HEK293 (cell line): Measurements from ENCODE around the gene TMEM91.
A peak's percentile ranks its signal among the peaks of the same experiment; 100 is the strongest.

Experiments used
- KLF10 ChIP-seq: fragments of 450-650 bp; IDR thresholded peaks from 2 replicates; pipeline ENCODE4 v1.5.1; 2018; ENCODE audit warnings: missing biosample characterization, mild to moderate bottlenecking, missing genetic modification characterization
- OVOL3 ChIP-seq: fragments of 450-650 bp; formaldehyde crosslinking; IDR thresholded peaks from 2 replicates; pipeline ENCODE4 v1.5.1; 2016; ENCODE audit warnings: missing biosample characterization, missing genetic modification characterization
- SP2 ChIP-seq: fragments of 450-650 bp; formaldehyde crosslinking; IDR thresholded peaks from 2 replicates; pipeline ENCODE4 v1.5.1; 2016; ENCODE audit warnings: missing biosample characterization, missing genetic modification characterization
- SP7 ChIP-seq: fragments of 450-650 bp; formaldehyde crosslinking; IDR thresholded peaks from 2 replicates; pipeline ENCODE4 v1.5.1; 2016; ENCODE audit warnings: missing biosample characterization, missing genetic modification characterization
- TRIM28 ChIP-seq: IDR thresholded peaks from 2 replicates; pipeline ENCODE4 v1.6.1; 2011; ENCODE audit warnings: low read length, control low read depth, borderline replicate concordance
- ZBTB21 ChIP-seq: fragments of 450-650 bp; formaldehyde crosslinking; IDR thresholded peaks from 2 replicates; pipeline ENCODE4 v1.5.1; 2017; ENCODE audit warnings: missing biosample characterization, missing genetic modification characterization
- ZEB2 ChIP-seq: fragments of 450-650 bp; formaldehyde crosslinking; IDR thresholded peaks from 2 replicates; pipeline ENCODE4 v1.5.1; 2016; ENCODE audit warnings: missing biosample characterization, missing genetic modification characterization
- ZIC2 ChIP-seq: fragments of 450-650 bp; formaldehyde crosslinking; IDR thresholded peaks from 2 replicates; pipeline ENCODE4 v1.5.1; 2016; ENCODE audit warnings: missing biosample characterization, missing genetic modification characterization
- ZNF221 ChIP-seq: fragments of 450-650 bp; formaldehyde crosslinking; IDR thresholded peaks from 2 replicates; pipeline ENCODE4 v1.5.1; 2017; ENCODE audit warnings: missing biosample characterization, missing genetic modification characterization, borderline replicate concordance
- ZNF335 ChIP-seq: fragments of 450-650 bp; formaldehyde crosslinking; conservative IDR thresholded peaks from 2 replicates; pipeline ENCODE4 v1.5.1; 2016; ENCODE audit warnings: missing biosample characterization, missing genetic modification characterization
- ZNF426 ChIP-seq: fragments of 450-650 bp; formaldehyde crosslinking; IDR thresholded peaks from 2 replicates; pipeline ENCODE4 v1.5.1; 2017; ENCODE audit warnings: missing biosample characterization, missing genetic modification characterization, mild to moderate bottlenecking, inconsistent platforms, moderate library complexity
- ZNF521 ChIP-seq: fragments of 450-650 bp; formaldehyde crosslinking; IDR thresholded peaks from 2 replicates; pipeline ENCODE4 v1.5.1; 2017; ENCODE audit warnings: missing biosample characterization, mild to moderate bottlenecking, missing genetic modification characterization
- ZNF548 ChIP-seq: fragments of 450-650 bp; formaldehyde crosslinking; IDR thresholded peaks from 2 replicates; pipeline ENCODE4 v1.5.1; 2016; ENCODE audit warnings: missing biosample characterization, missing genetic modification characterization
- ZNF626 ChIP-seq: fragments of 450-650 bp; sonication (Bioruptor Pico); formaldehyde crosslinking; IDR thresholded peaks from 2 replicates; pipeline ENCODE4 v1.5.1; 2018; ENCODE audit warnings: missing biosample characterization, missing genetic modification characterization, inconsistent platforms
- ZNF76 ChIP-seq: fragments of 450-650 bp; formaldehyde crosslinking; IDR thresholded peaks from 2 replicates; pipeline ENCODE4; 2016; ENCODE audit warnings: low read depth, missing biosample characterization, missing genetic modification characterization, borderline replicate concordance
- ZNF843 ChIP-seq: fragments of 450-650 bp; formaldehyde crosslinking; IDR thresholded peaks from 2 replicates; pipeline ENCODE4 v1.5.1; 2016; ENCODE audit warnings: missing biosample characterization, missing genetic modification characterization
- TF ChIP-seq, protein P1 (sequence below): fragments of 450-650 bp; formaldehyde crosslinking; optimal IDR thresholded peaks from 2 replicates; pipeline ENCODE3; 2016; ENCODE audit warnings: missing biosample characterization, mild to moderate bottlenecking, missing genetic modification characterization
- TF ChIP-seq, protein P2 (sequence below): fragments of 450-650 bp; formaldehyde crosslinking; IDR thresholded peaks from 2 replicates; pipeline ENCODE4 v1.5.1; 2016; ENCODE audit warnings: missing biosample characterization, missing genetic modification characterization
- TF ChIP-seq, protein P3 (sequence below): fragments of 450-650 bp; formaldehyde crosslinking; IDR thresholded peaks from 2 replicates; pipeline ENCODE4 v1.5.1; 2016; ENCODE audit warnings: missing biosample characterization, missing genetic modification characterization
- TF ChIP-seq, protein P4 (sequence below): fragments of 450-650 bp; formaldehyde crosslinking; IDR thresholded peaks from 2 replicates; pipeline ENCODE4 v1.5.1; 2016; ENCODE audit warnings: missing biosample characterization, missing genetic modification characterization
- TF ChIP-seq, protein P5 (sequence below): fragments of 450-650 bp; formaldehyde crosslinking; conservative IDR thresholded peaks from 2 replicates; pipeline ENCODE4 v1.5.1; 2016; ENCODE audit warnings: low read depth, missing biosample characterization, missing genetic modification characterization
- TF ChIP-seq, protein P6 (sequence below): fragments of 450-650 bp; IDR thresholded peaks from 2 replicates; pipeline ENCODE4 v1.5.1; 2018; ENCODE audit warnings: missing biosample characterization, mild to moderate bottlenecking, missing genetic modification characterization
- TF ChIP-seq, protein P7 (sequence below): fragments of 450-650 bp; formaldehyde crosslinking; IDR thresholded peaks from 2 replicates; pipeline ENCODE4 v1.5.1; 2016; ENCODE audit warnings: missing biosample characterization, missing genetic modification characterization
- TF ChIP-seq, protein P8 (sequence below): fragments of 450-650 bp; formaldehyde crosslinking; IDR thresholded peaks from 2 replicates; pipeline ENCODE4 v1.5.1; 2016; ENCODE audit warnings: missing biosample characterization, missing genetic modification characterization

The TMEM91 gene

DNA sequence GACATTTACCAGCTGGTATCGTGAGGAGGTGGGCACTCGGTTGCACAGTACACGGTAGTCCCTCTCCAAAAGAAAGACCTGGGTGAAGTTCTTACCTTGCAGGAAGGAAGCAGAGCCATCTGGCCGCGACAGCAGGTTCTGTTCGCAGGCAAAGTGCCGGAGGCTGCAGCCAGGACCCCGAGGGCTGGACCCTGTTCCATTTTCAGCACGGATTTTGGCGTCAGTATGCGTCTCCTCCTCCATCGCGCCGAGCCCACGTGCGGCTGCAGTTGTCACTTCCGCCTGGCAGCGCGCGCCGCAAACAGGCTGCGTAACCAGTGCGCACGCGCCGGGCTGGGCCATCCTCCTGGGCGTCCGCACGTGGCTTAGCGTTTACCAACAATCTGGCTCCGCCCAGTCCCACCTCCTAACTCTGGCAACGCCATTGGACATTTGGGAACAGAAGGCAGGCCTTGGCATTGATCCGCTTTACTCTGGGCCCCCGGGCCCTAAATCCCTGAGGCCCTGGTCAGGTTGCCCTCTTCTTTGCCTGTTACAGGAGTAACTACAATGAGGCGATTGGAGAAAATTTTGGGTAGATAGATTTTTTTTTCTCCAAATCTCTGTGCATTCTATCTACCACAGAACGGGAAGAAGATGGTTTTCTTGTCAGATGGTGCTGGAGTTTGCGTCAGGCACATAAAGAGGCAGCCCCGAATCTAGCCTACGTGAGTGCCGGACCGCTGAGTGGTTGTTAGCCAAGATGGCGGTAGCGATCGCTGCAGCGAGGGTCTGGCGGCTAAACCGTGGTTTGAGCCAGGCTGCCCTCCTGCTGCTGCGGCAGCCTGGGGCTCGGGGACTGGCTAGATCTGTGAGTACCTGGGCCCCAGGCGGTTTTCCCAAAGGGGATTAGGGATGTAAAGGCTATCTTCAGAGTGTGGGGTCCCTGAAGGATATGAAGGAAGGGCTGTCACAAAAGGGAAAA, 21.0 kb downstream of the TMEM91 start, which contains the start of the genes BCKDHA and EXOSC5 (continued):
- TF ChIP-seq ZBTB21 (tag by site-specific recombination) (peak; percentile 39), ZNF426 (tag by site-specific recombination) (no peak), KLF10 (tag by site-specific recombination) (peak; percentile 98), SP2 (tag by site-specific recombination) (peak; percentile 99), ZIC2 (tag by site-specific recombination) (peak; percentile 47; the same call in 1 of the 2 replicates), TRIM28 (no peak), SP7 (tag by site-specific recombination) (peak; percentile 87), ZNF843 (peak; percentile 33), ZNF548 (no peak), ZNF626 (no peak), OVOL3 (tag by site-specific recombination) (peak; percentile 66; the same call in 1 of the 2 replicates), ZEB2 (tag by site-specific recombination) (peak; percentile 55; the same call in 1 of the 2 replicates), ZNF521 (no peak), ZNF221 (tag by site-specific recombination) (no peak), ZNF335 (tag by site-specific recombination) (peak; percentile 100), ZNF76 (tag by site-specific recombination) (peak; percentile 55)
- TF ChIP-seq, protein P1, sequence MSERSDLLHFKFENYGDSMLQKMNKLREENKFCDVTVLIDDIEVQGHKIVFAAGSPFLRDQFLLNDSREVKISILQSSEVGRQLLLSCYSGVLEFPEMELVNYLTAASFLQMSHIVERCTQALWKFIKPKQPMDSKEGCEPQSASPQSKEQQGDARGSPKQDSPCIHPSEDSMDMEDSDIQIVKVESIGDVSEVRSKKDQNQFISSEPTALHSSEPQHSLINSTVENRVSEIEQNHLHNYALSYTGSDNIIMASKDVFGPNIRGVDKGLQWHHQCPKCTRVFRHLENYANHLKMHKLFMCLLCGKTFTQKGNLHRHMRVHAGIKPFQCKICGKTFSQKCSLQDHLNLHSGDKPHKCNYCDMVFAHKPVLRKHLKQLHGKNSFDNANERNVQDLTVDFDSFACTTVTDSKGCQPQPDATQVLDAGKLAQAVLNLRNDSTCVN (tag by site-specific recombination) = peak; percentile 74
- TF ChIP-seq, protein P2, sequence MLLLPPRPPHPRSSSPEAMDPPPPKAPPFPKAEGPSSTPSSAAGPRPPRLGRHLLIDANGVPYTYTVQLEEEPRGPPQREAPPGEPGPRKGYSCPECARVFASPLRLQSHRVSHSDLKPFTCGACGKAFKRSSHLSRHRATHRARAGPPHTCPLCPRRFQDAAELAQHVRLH (tag by site-specific recombination) = peak; percentile 17; the same call in 1 of the 2 replicates
- TF ChIP-seq, protein P3, sequence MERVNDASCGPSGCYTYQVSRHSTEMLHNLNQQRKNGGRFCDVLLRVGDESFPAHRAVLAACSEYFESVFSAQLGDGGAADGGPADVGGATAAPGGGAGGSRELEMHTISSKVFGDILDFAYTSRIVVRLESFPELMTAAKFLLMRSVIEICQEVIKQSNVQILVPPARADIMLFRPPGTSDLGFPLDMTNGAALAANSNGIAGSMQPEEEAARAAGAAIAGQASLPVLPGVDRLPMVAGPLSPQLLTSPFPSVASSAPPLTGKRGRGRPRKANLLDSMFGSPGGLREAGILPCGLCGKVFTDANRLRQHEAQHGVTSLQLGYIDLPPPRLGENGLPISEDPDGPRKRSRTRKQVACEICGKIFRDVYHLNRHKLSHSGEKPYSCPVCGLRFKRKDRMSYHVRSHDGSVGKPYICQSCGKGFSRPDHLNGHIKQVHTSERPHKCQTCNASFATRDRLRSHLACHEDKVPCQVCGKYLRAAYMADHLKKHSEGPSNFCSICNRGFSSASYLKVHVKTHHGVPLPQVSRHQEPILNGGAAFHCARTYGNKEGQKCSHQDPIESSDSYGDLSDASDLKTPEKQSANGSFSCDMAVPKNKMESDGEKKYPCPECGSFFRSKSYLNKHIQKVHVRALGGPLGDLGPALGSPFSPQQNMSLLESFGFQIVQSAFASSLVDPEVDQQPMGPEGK (tag by site-specific recombination) = peak; percentile 83
- TF ChIP-seq, protein P4, sequence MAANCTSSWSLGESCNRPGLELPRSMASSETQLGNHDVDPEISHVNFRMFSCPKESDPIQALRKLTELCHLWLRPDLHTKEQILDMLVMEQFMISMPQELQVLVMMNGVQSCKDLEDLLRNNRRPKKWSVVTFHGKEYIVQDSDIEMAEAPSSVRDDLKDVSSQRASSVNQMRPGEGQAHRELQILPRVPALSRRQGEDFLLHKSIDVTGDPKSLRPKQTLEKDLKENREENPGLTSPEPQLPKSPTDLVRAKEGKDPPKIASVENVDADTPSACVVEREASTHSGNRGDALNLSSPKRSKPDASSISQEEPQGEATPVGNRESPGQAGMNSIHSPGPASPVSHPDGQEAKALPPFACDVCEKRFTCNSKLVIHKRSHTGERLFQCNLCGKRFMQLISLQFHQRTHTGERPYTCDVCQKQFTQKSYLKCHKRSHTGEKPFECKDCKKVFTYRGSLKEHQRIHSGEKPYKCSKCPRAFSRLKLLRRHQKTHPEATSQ = no peak
- TF ChIP-seq, protein P5, sequence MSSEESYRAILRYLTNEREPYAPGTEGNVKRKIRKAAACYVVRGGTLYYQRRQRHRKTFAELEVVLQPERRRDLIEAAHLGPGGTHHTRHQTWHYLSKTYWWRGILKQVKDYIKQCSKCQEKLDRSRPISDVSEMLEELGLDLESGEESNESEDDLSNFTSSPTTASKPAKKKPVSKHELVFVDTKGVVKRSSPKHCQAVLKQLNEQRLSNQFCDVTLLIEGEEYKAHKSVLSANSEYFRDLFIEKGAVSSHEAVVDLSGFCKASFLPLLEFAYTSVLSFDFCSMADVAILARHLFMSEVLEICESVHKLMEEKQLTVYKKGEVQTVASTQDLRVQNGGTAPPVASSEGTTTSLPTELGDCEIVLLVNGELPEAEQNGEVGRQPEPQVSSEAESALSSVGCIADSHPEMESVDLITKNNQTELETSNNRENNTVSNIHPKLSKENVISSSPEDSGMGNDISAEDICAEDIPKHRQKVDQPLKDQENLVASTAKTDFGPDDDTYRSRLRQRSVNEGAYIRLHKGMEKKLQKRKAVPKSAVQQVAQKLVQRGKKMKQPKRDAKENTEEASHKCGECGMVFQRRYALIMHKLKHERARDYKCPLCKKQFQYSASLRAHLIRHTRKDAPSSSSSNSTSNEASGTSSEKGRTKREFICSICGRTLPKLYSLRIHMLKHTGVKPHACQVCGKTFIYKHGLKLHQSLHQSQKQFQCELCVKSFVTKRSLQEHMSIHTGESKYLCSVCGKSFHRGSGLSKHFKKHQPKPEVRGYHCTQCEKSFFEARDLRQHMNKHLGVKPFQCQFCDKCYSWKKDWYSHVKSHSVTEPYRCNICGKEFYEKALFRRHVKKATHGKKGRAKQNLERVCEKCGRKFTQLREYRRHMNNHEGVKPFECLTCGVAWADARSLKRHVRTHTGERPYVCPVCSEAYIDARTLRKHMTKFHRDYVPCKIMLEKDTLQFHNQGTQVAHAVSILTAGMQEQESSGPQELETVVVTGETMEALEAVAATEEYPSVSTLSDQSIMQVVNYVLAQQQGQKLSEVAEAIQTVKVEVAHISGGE (tag by site-specific recombination) = peak; percentile 26
- TF ChIP-seq, protein P6, sequence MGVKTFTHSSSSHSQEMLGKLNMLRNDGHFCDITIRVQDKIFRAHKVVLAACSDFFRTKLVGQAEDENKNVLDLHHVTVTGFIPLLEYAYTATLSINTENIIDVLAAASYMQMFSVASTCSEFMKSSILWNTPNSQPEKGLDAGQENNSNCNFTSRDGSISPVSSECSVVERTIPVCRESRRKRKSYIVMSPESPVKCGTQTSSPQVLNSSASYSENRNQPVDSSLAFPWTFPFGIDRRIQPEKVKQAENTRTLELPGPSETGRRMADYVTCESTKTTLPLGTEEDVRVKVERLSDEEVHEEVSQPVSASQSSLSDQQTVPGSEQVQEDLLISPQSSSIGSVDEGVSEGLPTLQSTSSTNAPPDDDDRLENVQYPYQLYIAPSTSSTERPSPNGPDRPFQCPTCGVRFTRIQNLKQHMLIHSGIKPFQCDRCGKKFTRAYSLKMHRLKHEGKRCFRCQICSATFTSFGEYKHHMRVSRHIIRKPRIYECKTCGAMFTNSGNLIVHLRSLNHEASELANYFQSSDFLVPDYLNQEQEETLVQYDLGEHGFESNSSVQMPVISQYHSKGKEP = peak; percentile 64; the same call in 1 of the 2 replicates
- TF ChIP-seq, protein P7, sequence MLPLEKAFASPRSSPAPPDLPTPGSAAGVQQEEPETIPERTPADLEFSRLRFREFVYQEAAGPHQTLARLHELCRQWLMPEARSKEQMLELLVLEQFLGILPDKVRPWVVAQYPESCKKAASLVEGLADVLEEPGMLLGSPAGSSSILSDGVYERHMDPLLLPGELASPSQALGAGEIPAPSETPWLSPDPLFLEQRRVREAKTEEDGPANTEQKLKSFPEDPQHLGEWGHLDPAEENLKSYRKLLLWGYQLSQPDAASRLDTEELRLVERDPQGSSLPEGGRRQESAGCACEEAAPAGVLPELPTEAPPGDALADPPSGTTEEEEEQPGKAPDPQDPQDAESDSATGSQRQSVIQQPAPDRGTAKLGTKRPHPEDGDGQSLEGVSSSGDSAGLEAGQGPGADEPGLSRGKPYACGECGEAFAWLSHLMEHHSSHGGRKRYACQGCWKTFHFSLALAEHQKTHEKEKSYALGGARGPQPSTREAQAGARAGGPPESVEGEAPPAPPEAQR (tag by site-specific recombination) = peak; percentile 74; the same call in 1 of the 2 replicates
- TF ChIP-seq, protein P8, sequence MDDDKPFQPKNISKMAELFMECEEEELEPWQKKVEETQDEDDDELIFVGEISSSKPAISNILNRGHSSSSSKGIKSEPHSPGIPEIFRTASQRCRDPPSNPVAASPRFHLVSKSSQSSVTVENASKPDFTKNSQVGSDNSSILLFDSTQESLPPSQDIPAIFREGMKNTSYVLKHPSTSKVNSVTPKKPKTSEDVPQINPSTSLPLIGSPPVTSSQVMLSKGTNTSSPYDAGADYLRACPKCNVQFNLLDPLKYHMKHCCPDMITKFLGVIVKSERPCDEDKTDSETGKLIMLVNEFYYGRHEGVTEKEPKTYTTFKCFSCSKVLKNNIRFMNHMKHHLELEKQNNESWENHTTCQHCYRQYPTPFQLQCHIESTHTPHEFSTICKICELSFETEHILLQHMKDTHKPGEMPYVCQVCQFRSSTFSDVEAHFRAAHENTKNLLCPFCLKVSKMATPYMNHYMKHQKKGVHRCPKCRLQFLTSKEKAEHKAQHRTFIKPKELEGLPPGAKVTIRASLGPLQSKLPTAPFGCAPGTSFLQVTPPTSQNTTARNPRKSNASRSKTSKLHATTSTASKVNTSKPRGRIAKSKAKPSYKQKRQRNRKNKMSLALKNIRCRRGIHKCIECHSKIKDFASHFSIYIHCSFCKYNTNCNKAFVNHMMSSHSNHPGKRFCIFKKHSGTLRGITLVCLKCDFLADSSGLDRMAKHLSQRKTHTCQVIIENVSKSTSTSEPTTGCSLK (tag by site-specific recombination) = no peak
